ENCODE measurements around the gene ZNF750.

Gene ZNF750

GRCh38 chr17:82872591-82873520 is 33.0 kb upstream of the ZNF750 start:
- DNase-seq = no peak

- DNase-seq = no peak
Observed at GRCh38 chr17:82871776-82872561, 32.1 kb upstream of the ZNF750 start.

- no peak for DNase-seq
Observed at GRCh38 chr17:82871056-82871775, 31.4 kb upstream of the ZNF750 start.

- DNase-seq = no peak
Observed at GRCh38 chr17:82870541-82870940, 30.7 kb upstream of the ZNF750 start.

GRCh38 chr17:82870091-82870491 is 30.3 kb upstream of the ZNF750 start:
- DNase-seq = no peak

GRCh38 chr17:82869536-82869935 is 29.7 kb upstream of the ZNF750 start:
- no peak for DNase-seq

GRCh38 chr17:82868715-82869131 is 28.9 kb upstream of the ZNF750 start:
- no peak for DNase-seq

GRCh38 chr17:82867763-82868325 is 28.0 kb upstream of the ZNF750 start:
- DNase-seq = no peak

- no peak for DNase-seq
Observed at GRCh38 chr17:82866590-82867191, 26.9 kb upstream of the ZNF750 start.

GRCh38 chr17:82865774-82866395 is 26.1 kb upstream of the ZNF750 start:
- no peak for DNase-seq

GRCh38 chr17:82865274-82865673 is 25.5 kb upstream of the ZNF750 start:
- DNase-seq = no peak

GRCh38 chr17:82864713-82865248 is 25.0 kb upstream of the ZNF750 start:
- peak; percentile 42 for DNase-seq

- DNase-seq = peak; percentile 45
Observed at GRCh38 chr17:82863941-82864712, 24.3 kb upstream of the ZNF750 start.

GRCh38 chr17:82863383-82863940 is 23.6 kb upstream of the ZNF750 start:
- no peak for DNase-seq

GRCh38 chr17:82862737-82863382 is 23.0 kb upstream of the ZNF750 start:
- DNase-seq = no peak

- no peak for DNase-seq
Observed at GRCh38 chr17:82862191-82862590, 22.4 kb upstream of the ZNF750 start.

GRCh38 chr17:82861393-82861775 is 21.6 kb upstream of the ZNF750 start:
- DNase-seq = no peak

GRCh38 chr17:82860606-82861392 is 21.0 kb upstream of the ZNF750 start:
- no peak for DNase-seq
